ENCODE measurements around the gene ACBD3. TPM values are rescaled to one million over a fixed set of nuclear protein-coding genes. Genes with fewer than 3 reads are reported as not detected.
A peak's percentile ranks its signal among the peaks of the same experiment; 100 is the strongest.

The ACBD3 gene
- total RNA-seq, 4 donors from 2014 or later: 37.0 to 64.7 (median 52.1) TPM

GRCh38 chr1:226132728-226133503 lies 53.6 kb downstream of the ACBD3 start:
- TF ChIP-seq POLR2A (IDR thresholded peaks at IDR 0.05) (peak in 1 of 4 donors; percentile 25), CTCF (IDR thresholded peaks at IDR 0.05) (no peak)
- Histone ChIP-seq H3K9me3 (no peaks in the 10 kb centered on the region), H3K27ac (peak overlapping the region; percentile 74 to 97 (median 86)), H3K36me3 (no peaks in the 10 kb centered on the region), H3K4me1 (peaks cover 27 to 81% (median 41%) of the 10 kb centered on the region in 3 donors), H3K27me3 (no peaks in the 10 kb centered on the region), H3K4me3 (peak overlapping the region; percentile 16 to 43 (median 31))
- no peak for DNase-seq
- intact Hi-C loops (cut with DNase I): no loop called here
- 33 to 55% methylated on average over 10 to 11 of the region's 17 CpGs for WGBS, 2 donors

- 94 to 100% methylated on average over 2 to 5 of the region's 5 CpGs for WGBS, 2 donors
- no peak for DNase-seq
- Histone ChIP-seq H3K36me3 (no peaks in the 10 kb centered on the region), H3K4me1 (peaks cover 34 to 94% (median 47%) of the 10 kb centered on the region in 3 donors), H3K4me3 (no peak overlapping the region), H3K27me3 (no peaks in the 10 kb centered on the region), H3K9me3 (no peaks in the 10 kb centered on the region), H3K27ac (peak overlapping the region; percentile 74 to 97 (median 86))
- intact Hi-C loops (cut with DNase I): no loop called here
- no peak for TF ChIP-seq CTCF (IDR thresholded peaks at IDR 0.05)
- TF ChIP-seq POLR2A (IDR thresholded peaks at IDR 0.05): no peak
Measured at GRCh38 chr1:226131639-226132038, 54.9 kb downstream of the ACBD3 start.

GRCh38 chr1:226129230-226129629 lies 57.3 kb downstream of the ACBD3 start:
- intact Hi-C loops (cut with DNase I): no loop called here
- peak overlapping the region; percentile 86 to 97 (median 92) for H3K27ac ChIP-seq
- no peaks in the 10 kb centered on the region for H3K36me3 ChIP-seq
- H3K4me1 ChIP-seq: peaks cover 20 to 97% (median 34%) of the 10 kb centered on the region in 3 donors
- WGBS, 2 donors: 100% methylated on average over 2 of the region's 2 CpGs
- no peak overlapping the region for H3K4me3 ChIP-seq
- no peaks in the 10 kb centered on the region for H3K9me3 ChIP-seq
- TF ChIP-seq CTCF (IDR thresholded peaks at IDR 0.05): no peak
- no peak for TF ChIP-seq POLR2A (IDR thresholded peaks at IDR 0.05)
- no peaks in the 10 kb centered on the region for H3K27me3 ChIP-seq
- DNase-seq: no peak

- peaks cover 20 to 97% (median 35%) of the 10 kb centered on the region in 3 donors for H3K4me1 ChIP-seq
- H3K36me3 ChIP-seq: no peaks in the 10 kb centered on the region
- H3K4me3 ChIP-seq: peak overlapping the region; percentile 14 to 54 (median 28)
- no peak for DNase-seq
- TF ChIP-seq POLR2A (IDR thresholded peaks at IDR 0.05) (no peak), CTCF (IDR thresholded peaks at IDR 0.05) (no peak)
- no peaks in the 10 kb centered on the region for H3K27me3 ChIP-seq
- intact Hi-C loops (cut with DNase I): no loop called here
- no peaks in the 10 kb centered on the region for H3K9me3 ChIP-seq
- WGBS, 2 donors: 39 to 42% methylated on average over 3 to 6 of the region's 8 CpGs
- H3K27ac ChIP-seq: peak overlapping the region; percentile 86 to 97 (median 92)
Measured at GRCh38 chr1:226128487-226129075, 58.0 kb downstream of the ACBD3 start.

Data from esophagus squamous epithelium (tissue), 5 donors.